Thyroid gland (tissue), 4 donors: Measurements from ENCODE around the gene MMP24OS.

Experiments used
- CTCF ChIP-seq, 6 experiments: fragments of 200-600 bp in 3 of 6; fragments of 450-650 bp in 3 of 6; sonication (generic) in 3 of 6; IDR thresholded peaks; one replicate each; pipeline ENCODE4 v1.5.1; 2016 to 2019; ENCODE audit warnings: antibody characterized with exemption in 6 of 6, mild to moderate bottlenecking in 2 of 6, inconsistent platforms in 1 of 6, moderate library complexity in 1 of 6
- POLR2A ChIP-seq, 2 donors: fragments of 450-650 bp; IDR thresholded peaks; one replicate each; pipeline ENCODE4 v1.6.1; 2017; ENCODE audit warnings: antibody characterized with exemption in 2 of 2, mild to moderate bottlenecking in 2 of 2, moderate library complexity in 1 of 2

GRCh38 chr20:35246723-35247122, 31.2 kb downstream of the MMP24OS start:
- no peak for TF ChIP-seq POLR2A (IDR thresholded peaks at IDR 0.05)
- TF ChIP-seq CTCF (IDR thresholded peaks at IDR 0.05), result no peak
